Lower leg skin (tissue), 3 donors: ENCODE data around the gene BAIAP2.

Experiments used
- CTCF ChIP-seq, 3 donors: fragments of 450-650 bp; IDR thresholded peaks; one replicate each; pipeline ENCODE4 v1.5.1; 2016; ENCODE audit warnings: antibody characterized with exemption in 3 of 3, mild to moderate bottlenecking in 3 of 3, moderate library complexity in 2 of 3
- POLR2A ChIP-seq, 2 donors: fragments of 450-650 bp; IDR thresholded peaks; one replicate each; pipeline ENCODE4 v1.6.1; 2016 to 2017; ENCODE audit warnings: antibody characterized with exemption in 2 of 2, mild to moderate bottlenecking in 1 of 2, moderate library complexity in 1 of 2

- TF ChIP-seq CTCF (IDR thresholded peaks at IDR 0.05) (no peak), POLR2A (IDR thresholded peaks at IDR 0.05) (no peak)
These were observed 118.4 kb downstream of the BAIAP2 start for GRCh38 chr17:81153340-81153803.
